Measurements from ENCODE around the gene COL9A3. TPM values are rescaled to one million over a fixed set of nuclear protein-coding genes. Genes with fewer than 3 reads are reported as not detected.

COL9A3 gene
- total RNA-seq, 1 donor from 2014 or later: 10.5 TPM

- no peak overlapping the region for H3K4me3 Mint-ChIP-seq
- no peaks in the 10 kb centered on the region for H3K9me3 Mint-ChIP-seq
- Histone ChIP-seq H3K27me3 (no peaks in the 10 kb centered on the region), H2AFZ (replicated peaks) (no peak overlapping the region), H3K36me3 (no peaks in the 10 kb centered on the region), H3K9me3 (ENCODE audit: low read depth) (no peaks in the 10 kb centered on the region), H4K20me1 (ENCODE audit: low read depth) (peaks cover 5% of the 10 kb centered on the region), H3K79me2 (ENCODE audit: low read depth) (no peaks in the 10 kb centered on the region), H3F3A (ENCODE audit: low read depth) (peaks cover 17% of the 10 kb centered on the region), H3K4me2 (no peak overlapping the region), H3K27ac (no peak overlapping the region), H3K9ac (no peak overlapping the region), H3K4me1 (peaks cover 13% of the 10 kb centered on the region), H3K4me3 (no peak overlapping the region)
- peaks cover 17% of the 10 kb centered on the region for H3K4me1 Mint-ChIP-seq
- peaks cover 6% of the 10 kb centered on the region for H3K27me3 Mint-ChIP-seq (ENCODE audit: insufficient read depth, low read depth)
- H3K27ac Mint-ChIP-seq: no peak overlapping the region
- no peak for TF ChIP-seq CTCF (IDR thresholded peaks at IDR 0.05)
- TF ChIP-seq EZH2phosphoT487 (IDR thresholded peaks at IDR 0.05): no peak
- TF ChIP-seq EZH2 (IDR thresholded peaks at IDR 0.05): no peak
- no peak for DNase-seq (ENCODE audit: low spot score)
- peaks cover 8% of the 10 kb centered on the region for H3K36me3 Mint-ChIP-seq
Measured at GRCh38 chr20:62839816-62840215, 23.0 kb downstream of the COL9A3 start.

GRCh38 chr20:62840244-62841197 is 23.7 kb downstream of the COL9A3 start:
- DNase-seq (ENCODE audit: low spot score): no peak
- peaks cover 6% of the 10 kb centered on the region for H3K4me1 ChIP-seq
- H3K27me3 ChIP-seq: no peaks in the 10 kb centered on the region
- H3K9me3 Mint-ChIP-seq: no peaks in the 10 kb centered on the region
- H3K9ac ChIP-seq: no peak overlapping the region
- H3K4me2 ChIP-seq: no peak overlapping the region
- H3K4me3 Mint-ChIP-seq: no peak overlapping the region
- H3K4me3 ChIP-seq: no peak overlapping the region
- no peaks in the 10 kb centered on the region for H3K9me3 ChIP-seq (ENCODE audit: low read depth)
- H3K27ac ChIP-seq: no peak overlapping the region
- H3K79me2 ChIP-seq (ENCODE audit: low read depth): no peaks in the 10 kb centered on the region
- no peaks in the 10 kb centered on the region for H3K36me3 ChIP-seq
- peaks cover 11% of the 10 kb centered on the region for H3K4me1 Mint-ChIP-seq
- peaks cover 4% of the 10 kb centered on the region for H3K27me3 Mint-ChIP-seq (ENCODE audit: insufficient read depth, low read depth)
- H4K20me1 ChIP-seq (ENCODE audit: low read depth): peaks cover 5% of the 10 kb centered on the region
- no peak overlapping the region for H2AFZ ChIP-seq (replicated peaks)
- TF ChIP-seq EZH2 (IDR thresholded peaks at IDR 0.05): no peak
- TF ChIP-seq EZH2phosphoT487 (IDR thresholded peaks at IDR 0.05): no peak
- no peak for TF ChIP-seq CTCF (IDR thresholded peaks at IDR 0.05)
- no peak overlapping the region for H3K27ac Mint-ChIP-seq
- H3F3A ChIP-seq (ENCODE audit: low read depth): peaks cover 10% of the 10 kb centered on the region
- H3K36me3 Mint-ChIP-seq: peaks cover 13% of the 10 kb centered on the region

GRCh38 chr20:62841705-62842212 is 24.9 kb downstream of the COL9A3 start:
- Mint-ChIP-seq H3K27me3 (ENCODE audit: insufficient read depth, low read depth) (peaks cover 2% of the 10 kb centered on the region), H3K36me3 (peaks cover 22% of the 10 kb centered on the region), H3K27ac (no peak overlapping the region), H3K9me3 (no peaks in the 10 kb centered on the region), H3K4me3 (no peak overlapping the region), H3K4me1 (peaks cover 8% of the 10 kb centered on the region)
- Histone ChIP-seq H3K4me3 (no peak overlapping the region), H3K27ac (no peak overlapping the region), H4K20me1 (ENCODE audit: low read depth) (peaks cover 5% of the 10 kb centered on the region), H2AFZ (replicated peaks) (no peak overlapping the region), H3K27me3 (no peaks in the 10 kb centered on the region), H3K9ac (no peak overlapping the region), H3K36me3 (no peaks in the 10 kb centered on the region), H3F3A (ENCODE audit: low read depth) (peaks cover 10% of the 10 kb centered on the region), H3K79me2 (ENCODE audit: low read depth) (no peaks in the 10 kb centered on the region), H3K9me3 (ENCODE audit: low read depth) (no peaks in the 10 kb centered on the region), H3K4me1 (peaks cover 6% of the 10 kb centered on the region), H3K4me2 (no peak overlapping the region)
- no peak for DNase-seq (ENCODE audit: low spot score)
- TF ChIP-seq CTCF (IDR thresholded peaks at IDR 0.05): no peak
- TF ChIP-seq EZH2 (IDR thresholded peaks at IDR 0.05): no peak

Data from neural progenitor cell (in vitro differentiated cells).